ENCODE data around the gene CKMT1B. TPM values are rescaled to one million over a fixed set of nuclear protein-coding genes. Genes with fewer than 3 reads are reported as not detected.

Gene CKMT1B
- total RNA-seq, 2 donors from 2014 or later, result 0.58 to 4.0 TPM

- WGBS, 2 experiments (ENCODE audit: insufficient coverage in 1 of 2, insufficient read length in 1 of 2), result 92 to 98% methylated on average over 1 to 2 of the region's 2 CpGs
- no peak overlapping the region for H3K4me3 Mint-ChIP-seq
- H3K27me3 ChIP-seq (ENCODE audit: control insufficient read depth, insufficient read depth, low read length, poor library complexity, severe bottlenecking), result no peaks in the 10 kb centered on the region
- no peak overlapping the region for H3K9ac ChIP-seq (ENCODE audit: extremely low read depth, low read length, poor library complexity, severe bottlenecking)
- H3K27ac Mint-ChIP-seq, result no peak overlapping the region
- H3K27me3 Mint-ChIP-seq (ENCODE audit: insufficient read depth), result no peaks in the 10 kb centered on the region
- no peak for TF ChIP-seq CTCF (conservative IDR thresholded peaks at IDR 0.05)
- peaks cover 6% of the 10 kb centered on the region for H3K9me3 ChIP-seq (ENCODE audit: control insufficient read depth, low read length)
- no peak overlapping the region for H3K4me3 ChIP-seq (ENCODE audit: low read length)
- DNase-seq, result no peak
- H3K36me3 ChIP-seq (ENCODE audit: control insufficient read depth, insufficient read depth, low read length), result no peaks in the 10 kb centered on the region
- H3K4me1 ChIP-seq (ENCODE audit: control insufficient read depth, insufficient read depth, low read length), result no peaks in the 10 kb centered on the region
- H3K4me1 Mint-ChIP-seq, result no peaks in the 10 kb centered on the region
- H3K9me3 Mint-ChIP-seq, result peaks cover 10% of the 10 kb centered on the region
- H3K36me3 Mint-ChIP-seq (ENCODE audit: low read depth), result peaks cover 5% of the 10 kb centered on the region
- H3K27ac ChIP-seq (ENCODE audit: low read depth, low read length), result no peak overlapping the region
Measured at GRCh38 chr15:43547539-43547938, 46.3 kb upstream of the CKMT1B start.

GRCh38 chr15:43550527-43551363 lies 43.1 kb upstream of the CKMT1B start:
- H3K4me1 Mint-ChIP-seq, result no peaks in the 10 kb centered on the region
- TF ChIP-seq CTCF (conservative IDR thresholded peaks at IDR 0.05), result no peak
- H3K4me1 ChIP-seq (ENCODE audit: control insufficient read depth, insufficient read depth, low read length), result no peaks in the 10 kb centered on the region
- H3K4me3 ChIP-seq (ENCODE audit: low read length), result no peak overlapping the region
- H3K9ac ChIP-seq (ENCODE audit: extremely low read depth, low read length, poor library complexity, severe bottlenecking), result no peak overlapping the region
- H3K9me3 Mint-ChIP-seq, result peaks cover 6% of the 10 kb centered on the region
- no peaks in the 10 kb centered on the region for H3K27me3 ChIP-seq (ENCODE audit: control insufficient read depth, insufficient read depth, low read length, poor library complexity, severe bottlenecking)
- H3K4me3 Mint-ChIP-seq, result no peak overlapping the region
- WGBS, 2 experiments (ENCODE audit: insufficient coverage in 1 of 2, insufficient read length in 1 of 2), result 94 to 100% methylated on average over 3 to 7 of the region's 10 CpGs
- H3K27me3 Mint-ChIP-seq (ENCODE audit: insufficient read depth), result no peaks in the 10 kb centered on the region
- no peak overlapping the region for H3K27ac Mint-ChIP-seq
- H3K36me3 ChIP-seq (ENCODE audit: control insufficient read depth, insufficient read depth, low read length), result no peaks in the 10 kb centered on the region
- H3K9me3 ChIP-seq (ENCODE audit: control insufficient read depth, low read length), result peaks cover 6% of the 10 kb centered on the region
- no peak overlapping the region for H3K27ac ChIP-seq (ENCODE audit: low read depth, low read length)
- no peak for DNase-seq
- H3K36me3 Mint-ChIP-seq (ENCODE audit: low read depth), result peaks cover 5% of the 10 kb centered on the region

GRCh38 chr15:43552256-43552655 lies 41.6 kb upstream of the CKMT1B start:
- Mint-ChIP-seq H3K36me3 (ENCODE audit: low read depth) (peaks cover 5% of the 10 kb centered on the region), H3K27me3 (ENCODE audit: insufficient read depth) (peaks cover 2% of the 10 kb centered on the region), H3K27ac (no peak overlapping the region), H3K9me3 (peaks cover 5% of the 10 kb centered on the region), H3K4me1 (no peaks in the 10 kb centered on the region), H3K4me3 (no peak overlapping the region)
- Histone ChIP-seq H3K36me3 (ENCODE audit: control insufficient read depth, insufficient read depth, low read length) (no peaks in the 10 kb centered on the region), H3K9ac (ENCODE audit: extremely low read depth, low read length, poor library complexity, severe bottlenecking) (no peak overlapping the region), H3K27me3 (ENCODE audit: control insufficient read depth, insufficient read depth, low read length, poor library complexity, severe bottlenecking) (no peaks in the 10 kb centered on the region), H3K4me3 (ENCODE audit: low read length) (no peak overlapping the region), H3K27ac (ENCODE audit: low read depth, low read length) (no peak overlapping the region), H3K9me3 (ENCODE audit: control insufficient read depth, low read length) (peaks cover 6% of the 10 kb centered on the region), H3K4me1 (ENCODE audit: control insufficient read depth, insufficient read depth, low read length) (no peaks in the 10 kb centered on the region)
- no peak for TF ChIP-seq CTCF (conservative IDR thresholded peaks at IDR 0.05)
- 91 to 100% methylated on average over 3 to 4 of the region's 4 CpGs for WGBS, 2 experiments (ENCODE audit: insufficient coverage in 1 of 2, insufficient read length in 1 of 2)
- no peak for DNase-seq

Measured in endodermal cell (in vitro differentiated cells).